ENCODE data around the gene UBE2O.

Gene UBE2O

DNA sequence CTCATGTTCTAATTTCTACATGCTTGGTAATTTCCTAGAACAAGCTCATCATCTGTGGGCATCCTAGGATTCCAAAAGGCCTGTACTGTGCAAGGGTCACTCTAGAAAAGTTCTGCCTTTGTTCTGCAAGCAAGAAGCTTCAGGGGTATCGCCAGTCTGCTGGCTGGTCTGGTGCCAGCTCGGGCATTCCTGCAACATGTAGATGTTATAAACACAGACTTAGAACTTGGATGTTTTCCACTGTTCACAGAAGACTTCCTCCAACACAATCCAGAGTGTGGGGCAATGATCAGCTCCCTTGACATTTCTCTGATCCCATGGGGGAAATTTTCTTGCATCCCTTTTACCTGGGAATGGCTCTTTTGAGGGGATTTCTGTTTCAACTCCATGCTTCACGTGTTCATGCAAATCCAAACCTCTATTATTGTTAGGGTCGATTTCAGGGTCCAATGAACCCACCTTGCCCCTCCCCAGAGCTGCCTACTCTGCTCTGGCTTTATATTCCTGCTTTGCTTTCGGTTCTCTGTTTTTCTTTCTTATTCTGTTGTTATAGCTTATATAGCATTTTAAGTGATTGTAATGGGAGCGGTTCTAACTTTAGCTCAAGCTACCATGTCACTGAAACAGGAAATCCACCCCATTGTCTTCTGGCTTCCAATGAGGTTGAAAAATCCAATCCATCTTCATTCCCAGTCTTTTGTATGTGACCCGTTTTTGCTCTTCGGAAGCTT lies 25.3 kb downstream of the UBE2O start:
- Histone ChIP-seq H4K20me1 (ENCODE audit: insufficient read depth, low read length) (no peaks in the 10 kb centered on the region), H3K9me3 (ENCODE audit: low read length) (no peaks in the 10 kb centered on the region), H3K27ac (ENCODE audit: low read depth, low read length, poor library complexity, severe bottlenecking) (peak overlapping the region; percentile 78), H3F3A (ENCODE audit: insufficient read depth, low read length) (no peaks in the 10 kb centered on the region), H3K4me1 (ENCODE audit: insufficient read depth, low read length, severe bottlenecking) (peaks cover 45% of the 10 kb centered on the region), H3K4me2 (ENCODE audit: low read length) (peak overlapping the region; percentile 66), H3K79me2 (ENCODE audit: insufficient read depth, low read length) (no peaks in the 10 kb centered on the region), H3K9ac (ENCODE audit: low read length) (peak overlapping the region; percentile 6; the same call in 1 of the 2 replicates), H3K4me3 (ENCODE audit: low read depth, low read length, poor library complexity, severe bottlenecking) (peak overlapping the region; percentile 45), H3K27me3 (ENCODE audit: insufficient read depth, low read length) (no peaks in the 10 kb centered on the region), H3K9me2 (ENCODE audit: low read depth, low read length) (no peaks in the 10 kb centered on the region), H3K36me3 (ENCODE audit: insufficient read depth, low read length) (no peaks in the 10 kb centered on the region; the same call in 1 of the 2 replicates), H2AFZ (ENCODE audit: low read length) (no peak overlapping the region)
- TF ChIP-seq EZH2 (IDR thresholded peaks at IDR 0.05; ENCODE audit: borderline replicate concordance, low read length), result no peak

GRCh38 chr17:76426853-76427252 lies 26.1 kb downstream of the UBE2O start:
- H3F3A ChIP-seq (ENCODE audit: insufficient read depth, low read length), result no peaks in the 10 kb centered on the region
- H3K9me2 ChIP-seq (ENCODE audit: low read depth, low read length), result no peaks in the 10 kb centered on the region
- no peak overlapping the region for H3K9ac ChIP-seq (ENCODE audit: low read length)
- no peak for TF ChIP-seq EZH2 (IDR thresholded peaks at IDR 0.05; ENCODE audit: borderline replicate concordance, low read length)
- TF ChIP-seq, protein P1, sequence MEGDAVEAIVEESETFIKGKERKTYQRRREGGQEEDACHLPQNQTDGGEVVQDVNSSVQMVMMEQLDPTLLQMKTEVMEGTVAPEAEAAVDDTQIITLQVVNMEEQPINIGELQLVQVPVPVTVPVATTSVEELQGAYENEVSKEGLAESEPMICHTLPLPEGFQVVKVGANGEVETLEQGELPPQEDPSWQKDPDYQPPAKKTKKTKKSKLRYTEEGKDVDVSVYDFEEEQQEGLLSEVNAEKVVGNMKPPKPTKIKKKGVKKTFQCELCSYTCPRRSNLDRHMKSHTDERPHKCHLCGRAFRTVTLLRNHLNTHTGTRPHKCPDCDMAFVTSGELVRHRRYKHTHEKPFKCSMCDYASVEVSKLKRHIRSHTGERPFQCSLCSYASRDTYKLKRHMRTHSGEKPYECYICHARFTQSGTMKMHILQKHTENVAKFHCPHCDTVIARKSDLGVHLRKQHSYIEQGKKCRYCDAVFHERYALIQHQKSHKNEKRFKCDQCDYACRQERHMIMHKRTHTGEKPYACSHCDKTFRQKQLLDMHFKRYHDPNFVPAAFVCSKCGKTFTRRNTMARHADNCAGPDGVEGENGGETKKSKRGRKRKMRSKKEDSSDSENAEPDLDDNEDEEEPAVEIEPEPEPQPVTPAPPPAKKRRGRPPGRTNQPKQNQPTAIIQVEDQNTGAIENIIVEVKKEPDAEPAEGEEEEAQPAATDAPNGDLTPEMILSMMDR (IDR thresholded peaks at IDR 0.05; ENCODE audit: low read length), result no peak
- no peaks in the 10 kb centered on the region for H3K9me3 ChIP-seq (ENCODE audit: low read length)
- no peaks in the 10 kb centered on the region for H4K20me1 ChIP-seq (ENCODE audit: insufficient read depth, low read length)
- no peak overlapping the region for H3K4me2 ChIP-seq (ENCODE audit: low read length)
- peak overlapping the region; percentile 78 for H3K27ac ChIP-seq (ENCODE audit: low read depth, low read length, poor library complexity, severe bottlenecking)
- no peak overlapping the region for H2AFZ ChIP-seq (ENCODE audit: low read length)
- no peaks in the 10 kb centered on the region for H3K79me2 ChIP-seq (ENCODE audit: insufficient read depth, low read length)
- no peak overlapping the region for H3K4me3 ChIP-seq (ENCODE audit: low read depth, low read length, poor library complexity, severe bottlenecking)
- H3K36me3 ChIP-seq (ENCODE audit: insufficient read depth, low read length), result no peaks in the 10 kb centered on the region; the same call in 1 of the 2 replicates
- H3K4me1 ChIP-seq (ENCODE audit: insufficient read depth, low read length, severe bottlenecking), result peaks cover 43% of the 10 kb centered on the region
- no peaks in the 10 kb centered on the region for H3K27me3 ChIP-seq (ENCODE audit: insufficient read depth, low read length)

GRCh38 chr17:76422860-76423259 lies 30.1 kb downstream of the UBE2O start:
- Histone ChIP-seq H3K36me3 (ENCODE audit: insufficient read depth, low read length) (no peaks in the 10 kb centered on the region; the same call in 1 of the 2 replicates), H3K4me2 (ENCODE audit: low read length) (no peak overlapping the region; the same call in 1 of the 2 replicates), H3K9me3 (ENCODE audit: low read length) (no peaks in the 10 kb centered on the region), H4K20me1 (ENCODE audit: insufficient read depth, low read length) (no peaks in the 10 kb centered on the region), H3K9me2 (ENCODE audit: low read depth, low read length) (no peaks in the 10 kb centered on the region), H3K9ac (ENCODE audit: low read length) (no peak overlapping the region), H3K79me2 (ENCODE audit: insufficient read depth, low read length) (no peaks in the 10 kb centered on the region), H3F3A (ENCODE audit: insufficient read depth, low read length) (no peaks in the 10 kb centered on the region), H3K27ac (ENCODE audit: low read depth, low read length, poor library complexity, severe bottlenecking) (peak overlapping the region; percentile 30), H3K4me1 (ENCODE audit: insufficient read depth, low read length, severe bottlenecking) (peaks cover 47% of the 10 kb centered on the region), H3K4me3 (ENCODE audit: low read depth, low read length, poor library complexity, severe bottlenecking) (no peak overlapping the region), H2AFZ (ENCODE audit: low read length) (no peak overlapping the region), H3K27me3 (ENCODE audit: insufficient read depth, low read length) (no peaks in the 10 kb centered on the region)
- TF ChIP-seq, protein P1 (IDR thresholded peaks at IDR 0.05; ENCODE audit: low read length), result no peak
- TF ChIP-seq EZH2 (IDR thresholded peaks at IDR 0.05; ENCODE audit: borderline replicate concordance, low read length), result no peak

All from OCI-LY1 (cell line).